K562 (cell line): ENCODE results near the gene BST1. TPM values are rescaled to one million over a fixed set of nuclear protein-coding genes. Genes with fewer than 3 reads are reported as not detected.

Experiments
- ATAC-seq: fragments of 200-7000 bp; cut with Tn5 transposase; 3 replicates; pipeline ENCODE4 v1.9.1; 2020; ENCODE audit warnings: moderate library complexity
- BruUV-seq: library from RNA; stranded (reverse); fragments of 400-500 nt; replicated peaks from 2 replicates; lab custom pipeline; 2021; lab: Mats Ljungman, UMichigan
- CTCF ChIA-PET: fragments of 300-600 bp; formaldehyde crosslinking; extraction: SDS; loops from one replicate; lab custom pipeline; 2021; ENCODE audit warnings: low intra/inter-chr PET ratio; lab: Yijun Ruan, JAX
- POLR2A ChIA-PET: fragments of 300-600, 350-650 bp; sonication (Branson Sonifier 250); formaldehyde crosslinking; extraction: SDS; loops from one replicate; lab custom pipeline; 2021; ENCODE audit warnings: antibody characterized with exemption, inconsistent platforms; lab: Yijun Ruan, JAX
- DNase-seq, 4 experiments: peaks; one replicate each; pipeline versions ENCODE4 v3.0.0 to v3.0.0-alpha.2; 2011 to 2018; ENCODE audit warnings: low spot score in 3 of 4, mixed read lengths in 3 of 4; ENCODE audit errors: extremely low read depth in 1 of 4
- FAIRE-seq: peaks from 2 replicates; lab custom pipeline; 2011; peaks lifted over from hg19 to GRCh38; lab: Jason Lieb, UNC
- H2AFZ ChIP-seq: 2 replicates; pipeline ENCODE4 v1.6.0; 2011; ENCODE audit warnings: low read depth, low read length, control low read depth, inconsistent platforms
- H3K27ac ChIP-seq: fragments of 200-600 bp; 3 replicates; pipeline ENCODE4 v1.8.0; 2011; ENCODE audit warnings: low read depth, mild to moderate bottlenecking, control low read depth, inconsistent platforms, low read length, moderate library complexity, mixed read lengths; ENCODE audit errors: extremely low read depth
- H3K27me3 ChIP-seq, 2 experiments: fragments of 300-600 bp in 1 of 2; 2 replicates in 1 of 2; 3 replicates in 1 of 2; pipeline versions ENCODE4 v1.6.0 to v1.8.0; 2011; ENCODE audit warnings: inconsistent platforms in 2 of 2, low read length in 2 of 2, mild to moderate bottlenecking in 1 of 2, mixed read lengths in 1 of 2, moderate library complexity in 1 of 2; ENCODE audit not compliant: control insufficient read depth in 2 of 2, insufficient read depth in 2 of 2
- H3K36me3 ChIP-seq: fragments of 300-600 bp; 3 replicates; pipeline ENCODE4 v1.8.0; 2011; ENCODE audit warnings: mild to moderate bottlenecking, low read length, inconsistent platforms; ENCODE audit not compliant: control insufficient read depth, insufficient read depth
- H3K4me1 ChIP-seq, 2 experiments: fragments of 200-600 bp in 1 of 2; replicated peaks in 1 of 2; 2 replicates in 1 of 2; 3 replicates in 1 of 2; pipeline versions ENCODE4 v1.5.1 to v1.8.0; 2011; ENCODE audit warnings: inconsistent platforms in 2 of 2, low read length in 2 of 2, mild to moderate bottlenecking in 1 of 2, mixed read lengths in 1 of 2, moderate library complexity in 1 of 2; ENCODE audit not compliant: control insufficient read depth in 2 of 2, insufficient read depth in 2 of 2
- H3K4me2 ChIP-seq: 2 replicates; pipeline ENCODE4 v1.6.1; 2011; ENCODE audit warnings: low read length, control low read depth, inconsistent platforms, mixed read lengths; ENCODE audit not compliant: insufficient read depth
- H3K4me3 ChIP-seq: fragments of 200-600 bp; sonication (generic), shearing (Covaris generic); 2 replicates; pipeline ENCODE4 v1.5.1; 2016; ENCODE audit warnings: control low read depth, inconsistent platforms
- H3K79me2 ChIP-seq: fragments of 200-600 bp; 3 replicates; pipeline ENCODE4 v1.8.0; 2011; ENCODE audit warnings: low read length, inconsistent platforms; ENCODE audit not compliant: control insufficient read depth, insufficient read depth
- H3K9ac ChIP-seq, 2 experiments: 2 replicates each; pipeline versions ENCODE4 v1.6.0 to v1.6.1; 2011; ENCODE audit warnings: low read depth in 2 of 2, low read length in 2 of 2, control low read depth in 1 of 2, inconsistent platforms in 1 of 2, mild to moderate bottlenecking in 1 of 2, mixed read lengths in 1 of 2; ENCODE audit not compliant: insufficient read depth in 1 of 2
- H3K9me1 ChIP-seq: one replicate; pipeline ENCODE4 v1.6.0; 2011; ENCODE audit warnings: inconsistent platforms, mild to moderate bottlenecking, low read length, moderate library complexity; ENCODE audit not compliant: control insufficient read depth, insufficient read depth
- H3K9me3 ChIP-seq: replicated peaks from 2 replicates; pipeline ENCODE4 v1.5.1; 2011; ENCODE audit warnings: low read depth, low read length, inconsistent platforms; ENCODE audit not compliant: control insufficient read depth, insufficient read depth
- H4K20me1 ChIP-seq: replicated peaks from 2 replicates; pipeline ENCODE4 v1.6.1; 2011; ENCODE audit warnings: low read length, inconsistent platforms, mixed read lengths; ENCODE audit not compliant: control insufficient read depth, insufficient read depth
- ARID2 ChIP-seq: fragments of 450-650 bp; IDR thresholded peaks from 2 replicates; pipeline ENCODE4 v1.6.1; 2017; ENCODE audit warnings: antibody characterized with exemption, mild to moderate bottlenecking
- ATF2 ChIP-seq: sonication (generic); formaldehyde crosslinking; IDR thresholded peaks from 2 replicates; pipeline ENCODE4 v1.8.1; 2022; ENCODE audit warnings: missing genetic modification reagents
- ATF4 ChIP-seq: fragments of 450-650 bp; formaldehyde crosslinking; IDR thresholded peaks from 2 replicates; pipeline ENCODE4 v1.4.0; 2022; ENCODE audit warnings: mild to moderate bottlenecking, moderate library complexity
- CBFA2T3 ChIP-seq: fragments of 450-650 bp; IDR thresholded peaks from 2 replicates; pipeline ENCODE4 v1.6.1; 2017
- CBX1 ChIP-seq: sonication (generic); IDR thresholded peaks from 2 replicates; pipeline ENCODE4 v1.6.1; 2016; ENCODE audit warnings: antibody characterized with exemption, low read depth, mild to moderate bottlenecking
- CHCHD3 ChIP-seq: fragments of 250-450 bp; sonication (Bioruptor Pico); IDR thresholded peaks from 2 replicates; pipeline ENCODE4 v2.1.2; 2022; ENCODE audit warnings: mild to moderate bottlenecking
- HDAC1 ChIP-seq, 2 experiments: fragments of 450-650 bp; IDR thresholded peaks; 2 replicates each; pipeline ENCODE4 v1.6.1; 2016 to 2017; ENCODE audit warnings: inconsistent platforms in 1 of 2, mild to moderate bottlenecking in 1 of 2, moderate library complexity in 1 of 2
- HNRNPH1 ChIP-seq: fragments of 200-400 bp; formaldehyde crosslinking; optimal IDR thresholded peaks from 2 replicates; pipeline ENCODE3; 2017; ENCODE audit warnings: low read depth, mild to moderate bottlenecking, low read length, moderate library complexity
- NCOR1 ChIP-seq: fragments of 450-650 bp; IDR thresholded peaks from 2 replicates; pipeline ENCODE4 v1.6.1; 2016; ENCODE audit warnings: mild to moderate bottlenecking, moderate library complexity
- RBM22 ChIP-seq: fragments of 200-400 bp; formaldehyde crosslinking; IDR thresholded peaks from 2 replicates; pipeline ENCODE4 v1.6.1; 2018; ENCODE audit warnings: low read length, low read depth; ENCODE audit not compliant: poor library complexity, severe bottlenecking
- STAT6 ChIP-seq: sonication (generic); formaldehyde crosslinking; IDR thresholded peaks from 2 replicates; pipeline ENCODE4 v1.8.1; 2023; ENCODE audit warnings: mild to moderate bottlenecking, missing genetic modification reagents
- ZBTB1 ChIP-seq: sonication (generic); formaldehyde crosslinking; IDR thresholded peaks from 2 replicates; pipeline ENCODE4 v1.8.1; 2023; ENCODE audit warnings: missing genetic modification reagents, low read depth, mild to moderate bottlenecking, borderline replicate concordance
- ZFP36 ChIP-seq: fragments of 150-350 bp; IDR thresholded peaks from 2 replicates; pipeline ENCODE4 v1.6.1; 2018; ENCODE audit warnings: low read length, low read depth; ENCODE audit not compliant: partially characterized antibody
- ZNF592 ChIP-seq: fragments of 450-650 bp; IDR thresholded peaks from 2 replicates; pipeline ENCODE4 v1.6.1; 2017; ENCODE audit warnings: antibody characterized with exemption, mild to moderate bottlenecking
- ZZZ3 ChIP-seq: fragments of 450-650 bp; IDR thresholded peaks from 2 replicates; pipeline ENCODE4 v1.6.1; 2016; ENCODE audit warnings: antibody characterized with exemption, mild to moderate bottlenecking, moderate library complexity
- WGBS: fragments of 100-300 bp; shearing (Covaris generic); methylation state at CpG from one replicate; pipeline ENCODE4 v1.1.6; 2016; ENCODE audit warnings: low coverage, mixed read lengths; ENCODE audit not compliant: insufficient coverage; ENCODE audit errors: missing lambda C conversion rate; 5-methylcytosine and 5-hydroxymethylcytosine counted together
- in situ Hi-C: fragments of 300-500 bp; cut with MboI; formaldehyde crosslinking; loops from 4 replicates; pipeline ENCODE4 v1.15.0; 2018; ENCODE audit warnings: inconsistent platforms, mixed read lengths
- intact Hi-C: fragments of 100-400 bp; cut with micrococcal nuclease; formaldehyde crosslinking; loops from 2 replicates; pipeline ENCODE4 v1.14.2; 2022
- polyA plus RNA-seq, 8 experiments: library from polyadenylated mRNA; depleted of rRNA in 4 of 8; stranded (reverse) in 5 of 8; unstranded in 3 of 8; fragments of >200 nt; fragmentation: Nextera tagmentation in 2 of 8; fragmentation: Illumina TruSeq in 1 of 8; extraction: Ambion mirVana in 2 of 8; extraction: Trizol in 1 of 8; gene quantifications; 2 replicates each; pipeline versions ENCODE4 v1.2.1 to v1.2.3, GENCODE V29; 2011 to 2014; ENCODE audit warnings: inconsistent platforms in 1 of 8, missing spikeins in 1 of 8
- total RNA-seq, 7 experiments: library from RNA; depleted of rRNA in 6 of 7; stranded (reverse); fragments of >200 nt in 6 of 7; fragmentation: Illumina TruSeq in 2 of 7; extraction: Trizol in 2 of 7; gene quantifications; 2 replicates each; pipeline versions ENCODE4 v1.2.1 to v1.2.3, GENCODE V29; 2011 to 2021; ENCODE audit warnings: low replicate concordance in 1 of 7

The BST1 gene
- total and polyA plus RNA-seq, 9 of the 15 experiments (the other 6 are each of a cell fraction or from before 2014, with no cell fraction given): 0.04 to 0.38 (median 0.07) TPM; not detected in 6

GRCh38 chr4:15753786-15754185, 50.9 kb downstream of the BST1 start:
- FAIRE-seq (no peak), DNase-seq (no peak), ATAC-seq (no peak)
- ChIA-PET CTCF (no interaction called here), POLR2A (interaction anchor here (0.5 kb wide), 1 partner anchor 42 kb away, joined by 3 read pairs; no protein-coding TSS in a partner anchor)
- Histone ChIP-seq H3K4me3 (no peak overlapping the region), H3K4me2 (no peak overlapping the region), H3K27ac (no peak overlapping the region), H3K9me1 (no peaks in the 10 kb centered on the region), H3K4me1 (no peaks in the 10 kb centered on the region), H3K9ac (no peak overlapping the region), H3K36me3 (no peaks in the 10 kb centered on the region), H3K79me2 (no peaks in the 10 kb centered on the region), H3K27me3 (peaks cover 0 to 10% of the 10 kb centered on the region in 2 experiments; a peak in 1 of 5 replicates), H4K20me1 (no peaks in the 10 kb centered on the region), H3K9me3 (no peaks in the 10 kb centered on the region), H2AFZ (no peak overlapping the region)
- WGBS: 0% methylated on average over 4 of the region's 4 CpGs
- no TSS peak for BruUV-seq
- in situ Hi-C loops (no loop called here), intact Hi-C loops (no loop called here)
- TF ChIP-seq ZNF592 (no peak), HDAC1 (IDR thresholded peaks at IDR 0.05) (no peak), NCOR1 (no peak), STAT6 (no peak), CHCHD3 (no peak), HNRNPH1 (no peak), ZBTB1 (no peak), ATF2 (no peak), ZFP36 (no peak), ATF4 (CRISPR knock-in tag) (no peak), CBFA2T3 (no peak), CBX1 (no peak), RBM22 (no peak), ZZZ3 (no peak), ARID2 (no peak)
